ENCODE data around the gene RASSF6.
"Not testable (repeated sequence)": the region's sequence is repeated elsewhere in the genome, so short reads cannot be mapped to it uniquely, and the experiment has no call there.

Gene RASSF6

DNA sequence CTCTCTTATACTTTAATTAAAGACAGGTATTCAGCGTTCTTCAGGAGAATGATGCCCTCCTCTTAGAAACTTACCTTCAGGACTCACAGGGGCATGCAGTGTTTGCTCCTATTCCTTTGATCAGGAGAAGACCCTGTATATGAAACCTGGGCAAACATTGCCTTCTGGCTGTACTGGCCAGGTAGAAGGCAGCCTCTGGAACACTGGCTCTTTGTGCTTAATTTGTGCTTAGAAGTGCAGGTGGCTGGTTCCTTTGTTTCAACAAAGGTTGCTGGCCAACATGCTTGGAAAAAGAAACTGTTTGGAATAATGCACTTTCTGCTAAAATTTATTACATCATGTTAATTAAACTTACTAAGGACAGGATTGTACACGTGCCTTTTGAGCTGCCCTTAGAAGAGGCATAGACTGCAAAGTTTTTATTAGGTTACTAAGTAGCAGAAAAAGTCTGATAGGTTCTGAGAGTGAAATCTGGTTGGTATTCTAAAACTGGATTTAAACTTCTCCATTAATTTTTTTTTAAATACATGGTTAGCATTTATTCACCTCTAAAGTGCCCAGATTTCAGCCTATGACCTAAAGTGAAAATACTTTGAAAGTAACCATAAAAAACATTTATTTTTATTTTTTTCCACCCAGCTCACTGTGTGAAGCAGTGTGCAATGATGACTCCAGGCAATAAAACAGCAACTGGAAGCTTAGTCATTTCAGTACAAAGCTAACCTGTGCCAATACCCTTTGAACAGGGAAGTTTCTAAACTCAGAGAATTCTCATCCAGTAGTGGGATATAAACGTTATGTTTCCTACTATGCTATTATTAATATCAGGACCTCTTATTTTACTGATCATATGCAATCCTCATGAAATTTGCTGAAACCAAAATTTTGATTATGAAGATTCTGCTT is 11.3 kb downstream of the RASSF6 start:
- no peak for FAIRE-seq

DNA sequence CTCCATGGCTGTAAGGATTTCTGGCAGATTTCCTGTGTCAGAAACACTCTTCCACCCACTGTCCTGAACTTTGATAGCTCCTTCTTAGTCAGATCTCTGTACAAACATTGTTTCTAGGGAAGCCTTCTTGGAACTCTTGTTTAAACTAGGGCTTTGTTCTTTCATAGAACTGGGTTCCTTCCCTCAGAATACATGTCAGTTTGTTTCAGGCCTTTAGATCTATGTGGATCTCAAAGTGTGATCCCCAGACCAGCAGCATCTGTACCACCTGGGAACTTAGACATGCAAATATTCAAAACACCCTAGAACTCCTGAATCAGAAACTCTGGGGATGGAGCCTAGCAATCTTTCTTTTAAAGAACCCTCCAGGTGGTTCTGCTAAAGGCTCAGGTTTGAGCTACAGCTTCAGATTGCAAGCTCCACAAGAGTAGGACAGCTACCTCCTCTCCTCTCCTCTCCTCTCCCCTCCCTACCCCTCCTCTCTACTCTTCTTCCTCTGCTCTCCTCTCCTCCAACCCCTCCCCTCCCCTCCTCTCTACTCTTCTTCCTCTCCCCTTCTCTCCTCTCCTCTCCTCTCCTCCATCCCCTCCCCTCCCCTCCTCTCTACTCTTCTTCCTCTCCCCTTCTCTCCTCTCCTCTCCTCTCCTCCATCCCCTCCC is 12.7 kb downstream of the RASSF6 start:
- no peak for FAIRE-seq

DNA sequence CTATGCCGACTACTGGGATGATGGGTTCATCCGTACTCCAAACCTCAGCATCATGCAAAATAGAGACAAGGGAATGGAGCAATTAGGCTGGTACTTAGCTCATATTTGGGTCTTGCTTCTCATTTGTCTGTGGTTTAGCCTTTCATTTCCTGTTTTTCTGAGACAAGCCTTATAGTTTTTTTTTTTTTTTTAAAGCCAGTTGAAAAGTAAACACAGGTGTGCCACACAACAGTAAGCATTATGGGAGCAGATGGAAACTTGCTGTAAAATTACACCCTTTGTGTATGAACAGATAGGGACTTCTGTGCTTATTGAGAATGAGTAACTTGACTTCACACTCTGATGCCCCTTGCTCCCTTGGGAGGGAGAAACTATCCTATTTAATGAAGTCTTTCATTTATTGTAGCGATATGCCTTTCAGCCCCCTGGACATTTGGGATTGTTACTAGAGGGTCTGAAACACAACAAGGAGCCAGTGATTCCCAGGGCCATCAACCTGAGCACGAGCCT is 13.7 kb downstream of the RASSF6 start:
- FAIRE-seq, result no peak

DNA sequence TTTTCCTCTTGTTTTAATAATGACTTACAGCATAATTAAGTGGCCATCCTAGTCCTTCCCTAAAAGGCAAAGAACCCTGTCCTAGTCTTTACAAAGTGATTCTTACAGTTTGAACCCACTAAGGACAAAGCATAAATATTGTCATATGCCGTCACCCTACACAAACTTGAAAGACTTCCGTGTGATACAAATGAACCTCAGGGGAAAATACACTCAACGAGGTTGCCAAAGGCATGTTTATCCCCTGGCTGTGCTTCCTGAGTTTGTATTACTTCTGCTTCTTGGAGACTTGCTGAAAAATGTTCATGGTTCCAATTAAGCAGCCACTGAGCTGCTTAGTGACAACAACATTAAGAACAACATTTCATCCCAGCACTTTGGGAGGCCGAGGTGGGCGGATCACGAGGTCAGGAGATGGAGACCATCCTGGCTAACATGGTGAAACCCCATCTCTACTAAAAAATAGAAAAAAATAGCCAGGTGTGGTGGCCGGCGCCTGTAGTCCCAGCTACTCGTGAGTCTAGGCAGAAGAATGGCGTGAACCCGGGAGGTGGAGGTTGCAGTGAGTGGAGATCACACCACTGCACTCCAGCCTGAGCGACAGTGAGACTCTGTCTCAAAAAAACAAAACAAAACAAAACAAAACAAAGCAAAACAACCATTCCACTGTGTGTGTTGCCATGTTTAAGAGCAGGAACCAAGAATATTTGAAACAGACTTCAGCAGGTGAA is 16.2 kb downstream of the RASSF6 start:
- FAIRE-seq, result no peak

DNA sequence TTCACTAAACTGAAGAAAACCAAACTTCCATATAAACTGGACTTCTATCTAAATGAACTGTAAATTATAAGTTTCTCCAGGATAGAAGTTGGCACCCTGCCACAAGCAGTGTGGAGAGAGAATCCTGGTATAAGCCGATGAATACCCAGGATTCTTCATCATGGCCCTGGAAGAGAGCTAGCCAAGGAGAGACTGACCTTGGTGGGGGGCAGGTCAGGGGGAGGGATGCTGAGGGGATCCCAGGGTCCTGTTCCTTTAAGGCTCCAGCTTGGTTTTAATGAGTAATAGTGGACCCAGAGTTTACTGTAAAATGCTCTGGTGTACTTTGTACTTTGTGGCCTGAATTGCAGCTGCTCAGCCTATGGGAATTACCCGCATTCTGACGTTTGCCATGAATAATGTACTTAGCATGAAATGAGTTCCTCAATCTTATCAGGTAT is 16.9 kb downstream of the RASSF6 start:
- no peak for FAIRE-seq

DNA sequence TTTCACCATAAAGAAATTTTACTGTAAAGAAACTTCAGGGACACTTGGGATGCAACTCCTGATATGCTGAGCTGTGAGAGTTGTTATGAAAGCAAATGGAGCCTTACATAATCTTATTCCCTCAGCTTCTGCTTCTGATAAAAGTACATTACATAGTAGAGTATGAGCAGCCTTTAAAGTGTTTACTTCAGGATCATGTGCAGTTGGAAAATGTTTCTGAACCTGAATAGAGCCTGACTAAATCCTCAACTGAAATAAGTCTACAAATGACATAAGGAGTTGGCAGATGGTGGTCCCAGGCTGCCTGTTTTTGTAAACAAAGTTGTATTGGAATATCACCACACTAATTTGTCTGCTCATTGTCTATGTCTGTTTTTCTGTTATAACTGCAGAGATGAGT is 19.3 kb downstream of the RASSF6 start:
- FAIRE-seq, result no peak

DNA sequence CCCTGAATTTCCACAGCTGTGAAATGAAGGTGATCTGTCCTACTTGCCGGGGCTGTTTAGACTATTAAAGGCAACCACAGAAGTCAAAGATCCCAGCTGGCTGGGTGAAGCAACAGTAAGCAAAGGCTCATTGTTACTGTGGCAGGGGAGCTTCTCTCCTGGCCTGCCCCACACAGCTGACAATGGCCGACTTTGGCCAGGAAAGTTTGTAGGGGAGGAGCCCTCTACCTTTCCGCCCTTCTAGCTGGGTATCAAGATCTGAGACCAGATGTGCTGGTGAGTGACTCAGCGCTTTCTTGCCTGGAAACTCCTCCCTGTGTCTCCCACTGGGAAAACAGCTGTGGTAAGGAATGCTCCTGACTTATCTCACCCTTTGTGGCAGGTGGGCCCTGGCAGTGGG is 21.1 kb downstream of the RASSF6 start:
- FAIRE-seq, result no peak

DNA sequence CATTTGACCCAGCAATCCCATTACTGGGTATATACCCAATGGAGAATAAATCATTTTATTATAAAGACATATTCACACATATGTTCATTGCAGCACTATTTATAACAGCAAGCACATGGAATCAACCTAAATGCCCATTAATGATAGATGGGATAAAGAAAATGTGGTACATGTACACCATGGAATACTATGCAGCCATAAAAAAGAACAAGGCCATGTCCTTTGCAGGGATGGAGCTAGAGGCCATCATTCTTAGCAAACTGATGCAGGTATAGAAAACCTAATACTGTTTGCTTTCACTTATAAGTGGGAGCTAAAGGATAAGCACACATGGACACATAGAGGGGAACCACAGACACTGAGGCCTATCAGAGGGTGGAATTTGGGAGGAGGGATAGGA is 22.6 kb downstream of the RASSF6 start:
- FAIRE-seq, result no peak

DNA sequence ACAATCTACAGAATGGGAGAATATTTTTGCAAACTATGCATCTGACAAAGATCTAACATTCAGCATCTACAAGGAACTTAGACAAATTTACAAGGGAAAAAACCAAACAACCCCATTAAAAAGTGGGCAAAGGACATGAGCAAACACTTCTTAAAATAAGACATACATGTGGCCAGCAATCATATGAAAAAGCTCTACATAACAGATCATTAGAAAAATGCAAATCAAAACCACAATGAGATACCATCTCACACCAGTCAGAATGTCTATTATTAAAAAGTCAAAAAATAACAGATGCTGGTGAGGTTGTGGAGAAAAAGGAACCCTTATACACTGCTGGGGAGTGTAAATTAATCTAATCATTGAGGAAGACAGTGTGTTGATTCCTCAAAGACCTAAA is 23.1 kb downstream of the RASSF6 start:
- FAIRE-seq, result not testable (repeated sequence)

DNA sequence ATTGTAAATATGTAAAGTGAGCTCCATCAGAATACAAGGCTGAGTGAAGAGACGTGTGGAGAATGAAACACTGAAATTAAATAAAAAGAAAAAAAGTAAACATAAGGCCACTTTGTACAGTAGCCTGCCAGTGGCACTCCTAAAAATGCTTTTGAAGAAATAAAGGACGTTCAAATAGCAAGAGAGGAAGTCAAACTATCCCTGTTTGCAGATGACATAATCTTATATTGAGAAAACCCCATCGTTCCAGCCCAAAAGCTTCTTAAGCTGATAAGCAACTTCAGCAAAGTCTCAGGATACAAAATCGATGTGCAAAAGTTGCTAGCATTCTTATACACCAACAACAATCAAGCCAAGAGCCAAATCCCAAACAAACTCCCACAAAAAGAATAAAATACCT is 24.2 kb downstream of the RASSF6 start:
- no peak for FAIRE-seq

DNA sequence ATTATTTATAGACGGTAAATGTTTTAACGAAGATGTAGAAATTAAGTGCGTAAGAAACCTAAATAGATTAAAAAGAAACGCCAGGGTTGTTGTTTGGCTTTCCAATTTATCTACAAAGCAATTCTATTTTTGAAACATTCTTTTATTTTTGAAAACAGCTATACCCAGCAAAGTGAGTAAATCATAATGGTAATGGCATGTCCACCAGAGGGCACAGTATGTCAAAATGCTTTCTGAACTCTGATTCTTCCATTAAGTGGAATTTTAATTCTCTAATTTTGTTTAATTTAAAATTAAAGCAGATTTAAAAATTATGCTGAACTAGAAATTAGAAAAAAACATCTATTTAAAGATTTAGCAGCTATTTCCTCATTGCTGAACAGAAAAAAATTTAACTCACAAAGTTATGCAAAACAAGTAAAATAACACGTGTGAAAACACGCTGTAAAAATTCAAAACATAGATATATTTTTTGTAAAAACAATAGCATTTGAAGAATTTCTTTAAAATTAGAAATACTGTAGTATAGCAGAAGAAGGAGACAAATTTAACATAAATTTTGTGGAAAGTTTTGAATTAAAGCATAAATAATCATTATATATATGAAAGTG is 26.5 kb downstream of the RASSF6 start:
- peak; percentile 91 for FAIRE-seq

DNA sequence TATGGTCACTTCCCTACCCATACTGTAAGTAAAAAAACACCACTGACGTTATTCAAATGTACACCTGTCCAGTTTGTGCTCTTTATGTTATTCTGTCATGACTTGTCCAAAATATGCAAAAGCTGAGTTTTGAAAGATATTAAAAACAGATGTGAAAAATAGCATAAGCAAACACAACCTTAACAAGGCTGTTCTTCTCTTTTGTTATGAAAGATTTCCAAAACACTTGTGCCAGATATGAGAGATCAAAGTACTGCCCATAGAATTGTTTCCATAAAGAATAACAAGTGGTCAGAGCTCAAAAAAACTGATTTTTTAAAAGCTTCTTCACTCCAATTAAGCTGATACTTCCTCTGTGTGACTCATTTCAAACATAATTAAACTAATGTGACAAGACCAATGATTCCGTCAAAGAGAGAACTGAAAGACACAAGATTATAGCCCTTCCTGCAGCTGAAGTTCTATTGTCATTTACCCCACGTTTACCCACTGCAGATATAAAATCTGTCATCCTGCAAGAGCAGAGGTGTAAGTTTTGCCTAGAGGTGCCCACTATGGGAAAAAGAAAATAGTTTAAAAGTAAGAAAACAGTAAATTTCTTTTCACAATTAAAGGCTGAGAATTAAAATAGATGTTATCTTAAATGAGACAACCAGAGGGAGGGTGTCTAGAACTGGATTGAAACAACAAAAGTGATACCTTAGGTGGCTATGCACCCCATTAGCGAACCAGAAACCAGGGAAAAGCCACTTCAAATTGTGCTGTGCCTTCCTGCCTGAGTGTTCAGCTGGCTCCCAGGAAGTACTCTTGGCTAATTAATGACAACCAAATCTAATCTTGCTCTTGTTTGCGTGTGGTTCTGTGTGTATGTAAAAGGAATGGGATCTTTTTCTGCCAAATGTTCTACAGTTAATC is 30.1 kb downstream of the RASSF6 start:
- FAIRE-seq, result no peak

DNA sequence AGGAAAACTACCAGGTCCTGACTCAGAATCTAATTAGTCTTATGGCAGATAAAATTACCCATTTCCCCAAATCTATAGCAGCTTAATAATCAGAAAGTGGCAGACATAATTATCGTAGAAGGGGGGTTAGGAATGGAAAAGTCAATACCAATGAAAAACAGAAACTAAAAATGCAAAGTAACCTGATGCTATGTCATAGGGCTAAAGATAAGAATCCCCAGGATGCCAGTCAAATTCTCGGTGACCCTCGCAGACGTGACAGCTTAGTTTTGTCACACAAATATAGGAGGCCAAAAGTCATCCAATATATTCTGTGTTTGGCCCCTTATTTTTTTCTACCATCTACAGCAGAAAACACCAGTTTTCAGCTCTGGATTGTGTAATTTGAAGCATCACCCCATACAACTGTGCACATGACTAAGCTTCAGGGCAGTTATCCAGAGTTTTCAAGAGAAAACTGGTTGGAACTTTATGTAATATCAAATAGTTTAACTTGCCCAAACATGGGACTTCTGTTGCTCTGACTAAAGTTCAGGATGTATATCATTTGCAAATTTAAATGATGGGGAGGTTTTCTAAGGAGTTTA is 30.9 kb downstream of the RASSF6 start:
- no peak for FAIRE-seq

DNA sequence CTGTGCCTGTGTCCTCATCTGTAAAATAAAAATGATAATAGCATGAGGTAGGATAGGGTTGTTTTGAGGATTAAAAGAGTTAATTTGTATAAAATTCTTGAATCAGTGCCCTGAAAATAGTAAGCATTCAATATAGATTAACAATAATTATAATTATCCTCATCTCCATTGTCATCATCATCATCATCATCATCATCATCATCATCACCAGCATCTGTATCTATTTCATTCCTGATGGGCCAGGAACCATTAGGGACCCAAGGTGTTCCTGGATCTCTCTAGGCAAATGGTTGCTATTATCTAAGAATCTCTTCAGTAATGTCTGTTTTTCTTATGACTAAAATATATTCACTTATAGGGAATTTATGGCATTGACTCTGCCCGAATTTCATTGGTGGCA is 31.6 kb downstream of the RASSF6 start:
- no peak for FAIRE-seq

DNA sequence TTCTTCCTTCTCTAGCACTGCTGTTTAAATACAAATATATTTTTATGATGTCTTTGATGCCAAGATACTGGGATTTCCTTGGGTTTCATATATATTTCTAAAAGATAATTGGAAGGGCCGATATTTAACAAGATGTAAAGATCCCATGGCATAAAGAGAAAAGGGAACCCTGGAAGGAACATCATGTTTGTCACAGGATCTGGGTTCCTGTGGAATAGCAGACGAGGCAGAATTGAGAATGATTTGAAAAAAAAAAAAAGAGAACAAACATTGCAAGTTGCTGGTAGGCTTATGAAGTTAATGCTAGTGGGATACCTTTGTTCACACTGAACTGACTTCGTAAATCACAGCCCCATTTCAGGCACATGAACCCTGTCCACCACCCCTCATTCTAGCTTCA is 33.6 kb downstream of the RASSF6 start:
- FAIRE-seq, result no peak

DNA sequence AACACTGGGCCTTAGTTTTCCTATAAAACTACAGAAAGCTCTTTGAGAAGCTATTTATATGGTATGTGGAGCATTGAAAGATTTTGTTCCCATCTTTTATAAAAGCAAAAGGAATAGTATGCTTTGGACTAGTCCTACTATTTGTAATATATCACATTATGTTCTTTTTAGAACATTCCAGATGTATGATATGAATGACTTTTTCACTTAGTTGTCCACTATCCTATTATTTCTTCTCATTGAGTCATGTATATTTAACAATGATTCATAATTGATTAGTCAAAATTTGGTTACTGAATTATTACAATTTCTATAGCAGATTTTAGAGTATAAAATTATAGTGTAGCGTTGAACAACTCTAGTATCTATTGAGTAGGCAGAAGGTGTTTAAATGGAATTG is 34.2 kb downstream of the RASSF6 start:
- no peak for FAIRE-seq

DNA sequence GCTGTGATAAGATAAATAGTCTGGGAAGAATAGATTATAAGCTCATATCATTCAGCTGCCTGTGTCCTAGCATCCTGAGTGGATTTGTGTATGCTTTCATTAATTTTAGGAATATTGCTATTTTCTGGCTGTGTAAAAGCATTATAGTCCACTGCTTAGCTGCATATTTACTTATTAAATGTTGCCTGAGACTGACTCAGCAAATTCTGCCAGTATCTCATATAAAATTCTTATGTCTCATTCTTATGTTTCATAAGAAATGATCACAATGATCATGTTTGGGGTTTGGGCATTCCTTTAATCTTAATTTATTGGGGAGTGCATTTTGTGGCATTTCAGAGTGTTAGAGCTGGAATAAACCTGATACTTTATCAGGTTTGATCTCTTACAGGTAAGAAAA is 34.9 kb downstream of the RASSF6 start:
- no peak for FAIRE-seq

DNA sequence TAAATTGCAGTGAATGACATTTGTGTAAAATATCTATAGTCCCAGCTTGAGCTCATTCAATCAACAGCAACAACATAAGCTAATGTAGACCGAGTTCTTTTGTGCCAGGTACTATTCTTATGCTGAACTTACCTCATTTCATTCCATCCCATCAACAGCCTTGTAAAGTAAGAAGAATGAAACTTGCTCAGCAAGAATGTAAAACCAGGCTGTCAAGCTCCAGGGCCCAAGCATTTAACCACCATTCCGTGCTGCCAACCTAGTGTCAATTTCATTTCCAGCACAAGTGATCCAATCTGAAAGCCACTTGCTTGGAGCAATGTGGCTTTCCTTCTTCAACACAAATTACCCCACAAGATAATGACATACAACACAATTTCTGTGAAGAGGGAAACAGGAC is 36.6 kb downstream of the RASSF6 start:
- FAIRE-seq, result no peak

DNA sequence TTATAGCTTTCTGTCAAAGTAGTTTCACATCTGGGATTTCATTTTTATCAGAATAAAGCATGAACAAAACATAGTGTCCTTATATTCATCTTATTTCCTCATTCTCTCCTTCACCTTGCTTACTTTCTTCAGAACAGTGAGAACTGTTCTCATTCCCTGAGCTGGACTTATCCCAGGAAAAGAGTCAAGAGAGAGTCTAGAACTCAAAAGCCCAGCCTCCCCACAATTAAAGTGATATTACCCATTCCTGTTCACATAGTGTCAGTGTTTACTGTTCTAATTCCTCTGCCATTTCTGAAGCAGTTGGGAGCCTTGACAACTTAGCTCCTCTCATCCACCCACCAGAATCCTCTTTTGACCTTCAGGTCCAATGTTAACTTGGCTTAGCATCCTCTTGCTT is 42.9 kb downstream of the RASSF6 start:
- no peak for FAIRE-seq

DNA sequence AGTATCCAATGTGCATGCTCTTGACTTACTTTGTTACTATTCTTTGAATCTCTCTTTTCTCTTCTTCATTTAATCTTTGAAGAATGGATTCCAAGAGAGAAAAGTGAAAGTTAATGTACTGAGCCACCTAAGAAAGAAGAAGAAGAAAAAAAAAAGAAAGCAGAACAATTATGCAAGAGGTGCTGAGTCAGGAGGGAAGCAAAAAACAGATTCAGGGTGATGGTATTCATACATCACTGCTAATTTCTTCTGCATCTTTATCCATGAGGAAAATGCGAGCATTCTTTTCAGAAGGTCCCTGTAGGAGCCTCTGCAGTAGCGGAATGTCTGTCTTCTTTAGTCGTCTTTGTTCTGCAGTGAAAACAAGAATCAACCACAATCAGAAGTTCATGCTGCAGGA is 43.9 kb downstream of the RASSF6 start:
- no peak for FAIRE-seq

DNA sequence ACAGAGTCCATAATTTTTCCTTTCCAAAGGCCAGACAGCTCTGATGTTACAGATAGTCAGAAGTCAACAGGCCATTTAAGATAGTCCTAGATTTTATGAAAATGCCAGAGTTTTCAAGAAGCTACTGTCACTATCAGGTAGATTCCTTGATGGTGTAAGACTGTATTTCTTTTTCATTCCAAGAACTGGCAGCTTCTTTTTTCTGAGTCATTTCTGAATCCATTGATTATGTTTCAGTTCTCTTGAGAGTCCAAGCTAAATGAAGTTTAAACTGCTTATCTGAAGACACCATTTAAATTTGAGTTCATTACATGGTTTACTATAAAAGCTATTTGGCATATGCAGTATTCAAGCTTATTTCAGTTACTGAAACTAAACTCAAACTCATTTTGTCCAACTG is 44.6 kb downstream of the RASSF6 start:
- FAIRE-seq, result no peak

Data from A204.1 (cell line).